Sigmoid colon (tissue), 7 donors: ENCODE measurements around the gene CDC42BPB. TPM values are rescaled to one million over a fixed set of nuclear protein-coding genes. Genes with fewer than 3 reads are reported as not detected.

Source experiments
- DNase-seq: peaks from one replicate; pipeline ENCODE4 v3.0.0-alpha.2; 2019
- H3K27ac ChIP-seq, 4 donors: fragments of 200-600 bp; sonication (generic); one replicate each; pipeline ENCODE4 v1.5.1; 2016 to 2019; ENCODE audit warnings: mild to moderate bottlenecking in 1 of 4
- H3K27me3 ChIP-seq, 3 donors: fragments of 200-600 bp; sonication (generic); one replicate each; pipeline ENCODE4 v1.5.1; 2019; ENCODE audit warnings: mild to moderate bottlenecking in 1 of 3
- H3K36me3 ChIP-seq, 4 donors: fragments of 200-600 bp; sonication (generic); one replicate each; pipeline ENCODE4 v1.5.1; 2016 to 2019
- H3K4me1 ChIP-seq, 4 donors: fragments of 200-600 bp; sonication (generic); one replicate each; pipeline ENCODE4 v1.5.1; 2017 to 2019
- H3K4me3 ChIP-seq, 4 donors: fragments of 200-600 bp; sonication (generic); one replicate each; pipeline ENCODE4 v1.5.1; 2017 to 2019; ENCODE audit warnings: mild to moderate bottlenecking in 2 of 4, moderate library complexity in 1 of 4
- H3K9me3 ChIP-seq, 4 donors: fragments of 200-600 bp in 3 of 4; sonication (generic) in 3 of 4; one replicate each; pipeline versions ENCODE4 v1.5.1 to v1.6.1; 2013 to 2019
- CTCF ChIP-seq, 4 experiments: fragments of 450-650 bp in 3 of 4; fragments of 200-600 bp in 1 of 4; IDR thresholded peaks; one replicate each; pipeline ENCODE4 v1.5.1; 2016 to 2019; ENCODE audit warnings: antibody characterized with exemption in 4 of 4, mild to moderate bottlenecking in 3 of 4, moderate library complexity in 2 of 4
- EP300 ChIP-seq, 4 donors: sonication (generic); formaldehyde crosslinking; IDR thresholded peaks; one replicate each; pipeline ENCODE4 v1.6.1; 2017; ENCODE audit warnings: antibody characterized with exemption in 4 of 4
- POLR2A ChIP-seq, 2 donors: fragments of 450-650 bp; IDR thresholded peaks; one replicate each; pipeline ENCODE4 v1.6.1; 2016; ENCODE audit warnings: antibody characterized with exemption in 2 of 2, mild to moderate bottlenecking in 2 of 2, moderate library complexity in 2 of 2
- POLR2AphosphoS5 ChIP-seq, 4 donors: sonication (generic); formaldehyde crosslinking; IDR thresholded peaks; one replicate each; pipeline ENCODE4 v1.6.1; 2017; ENCODE audit warnings: antibody characterized with exemption in 4 of 4
- WGBS, 2 donors: extraction: QIAGEN DNeasy Blood & Tissue Kit; methylation state at CpG; one replicate each; pipeline ENCODE4 v1.1.7; 2013; 5-methylcytosine and 5-hydroxymethylcytosine counted together
- intact Hi-C: fragments of 100-400 bp; cut with DNase I; formaldehyde crosslinking; loops from one replicate; pipeline ENCODE4 v1.15.1; 2023
- polyA plus RNA-seq, 3 donors: library from polyadenylated mRNA; stranded (reverse); fragments of 200-250 nt; gene quantifications; one replicate each; pipeline ENCODE4 v1.2.3, GENCODE V29; 2013
- total RNA-seq, 4 donors: library from RNA; depleted of rRNA; stranded (reverse); fragments of >200 nt; gene quantifications; one replicate each; pipeline ENCODE4 v1.1.0, GENCODE V29; 2016
- donor health status: healthy with polysubstance abuse.
- donor health status: Bipolar disorder and iron deficiency.
- donor health status: healthy.

The CDC42BPB gene
- total and polyA plus RNA-seq, 7 donors: 18.0 to 82.3 (median 58.5) TPM

GRCh38 chr14:103019236-103019635, 38.1 kb downstream of the CDC42BPB start:
- no peak for DNase-seq
- H3K36me3 ChIP-seq: no peaks in the 10 kb centered on the region
- H3K27me3 ChIP-seq: no peaks in the 10 kb centered on the region
- intact Hi-C loops: no loop called here
- 93 to 95% methylated on average over 11 of the region's 11 CpGs for WGBS, 2 donors
- H3K27ac ChIP-seq: no peak overlapping the region
- TF ChIP-seq CTCF (IDR thresholded peaks at IDR 0.05) (no peak), POLR2AphosphoS5 (IDR thresholded peaks at IDR 0.05) (no peak), POLR2A (IDR thresholded peaks at IDR 0.05) (no peak), EP300 (IDR thresholded peaks at IDR 0.05) (no peak)
- no peaks in the 10 kb centered on the region for H3K9me3 ChIP-seq
- peaks cover 0 to 56% (median 49%) of the 10 kb centered on the region in 4 donors for H3K4me1 ChIP-seq
- no peak overlapping the region for H3K4me3 ChIP-seq

DNA sequence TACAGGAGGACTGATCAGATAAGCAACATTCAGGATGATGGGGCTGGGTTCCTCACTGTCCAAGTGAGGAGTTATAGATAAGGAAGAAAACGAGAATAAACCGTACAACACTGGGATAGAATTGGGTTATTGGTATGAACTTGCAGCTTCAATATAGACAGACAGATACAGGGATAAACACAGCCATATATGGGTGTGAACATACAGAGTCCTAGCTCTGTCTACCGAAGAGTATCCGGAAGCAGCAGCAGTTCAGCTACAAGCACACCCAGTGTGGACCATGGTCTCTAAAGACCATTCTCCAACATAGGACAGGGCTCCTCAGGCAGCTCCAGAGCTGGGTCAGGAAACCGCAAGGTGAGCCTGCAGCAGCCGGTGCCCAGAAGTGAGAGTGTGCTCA, 40.8 kb downstream of the CDC42BPB start:
- intact Hi-C loops: no loop called here
- no peak overlapping the region for H3K4me3 ChIP-seq
- no peaks in the 10 kb centered on the region for H3K27me3 ChIP-seq
- no peak overlapping the region for H3K27ac ChIP-seq
- peaks cover 0 to 2% (median 1%) of the 10 kb centered on the region in 4 donors for H3K36me3 ChIP-seq
- no peak for DNase-seq
- no peaks in the 10 kb centered on the region for H3K9me3 ChIP-seq
- TF ChIP-seq CTCF (IDR thresholded peaks at IDR 0.05) (no peak), POLR2AphosphoS5 (IDR thresholded peaks at IDR 0.05) (no peak), POLR2A (IDR thresholded peaks at IDR 0.05) (no peak), EP300 (IDR thresholded peaks at IDR 0.05) (no peak)
- 78 to 89% methylated on average over 6 of the region's 6 CpGs for WGBS, 2 donors
- peaks cover 0 to 41% (median 32%) of the 10 kb centered on the region in 4 donors for H3K4me1 ChIP-seq

GRCh38 chr14:103016071-103016470, 41.3 kb downstream of the CDC42BPB start:
- no peak for TF ChIP-seq EP300 (IDR thresholded peaks at IDR 0.05)
- Histone ChIP-seq H3K9me3 (no peaks in the 10 kb centered on the region), H3K4me1 (peaks cover 0 to 41% (median 32%) of the 10 kb centered on the region in 4 donors), H3K27ac (no peak overlapping the region), H3K27me3 (no peaks in the 10 kb centered on the region), H3K4me3 (no peak overlapping the region), H3K36me3 (peaks cover 0 to 7% (median 5%) of the 10 kb centered on the region in 4 donors)
- no peak for DNase-seq
- 64 to 78% methylated on average over 9 of the region's 9 CpGs for WGBS, 2 donors
- intact Hi-C loops: no loop called here

DNA sequence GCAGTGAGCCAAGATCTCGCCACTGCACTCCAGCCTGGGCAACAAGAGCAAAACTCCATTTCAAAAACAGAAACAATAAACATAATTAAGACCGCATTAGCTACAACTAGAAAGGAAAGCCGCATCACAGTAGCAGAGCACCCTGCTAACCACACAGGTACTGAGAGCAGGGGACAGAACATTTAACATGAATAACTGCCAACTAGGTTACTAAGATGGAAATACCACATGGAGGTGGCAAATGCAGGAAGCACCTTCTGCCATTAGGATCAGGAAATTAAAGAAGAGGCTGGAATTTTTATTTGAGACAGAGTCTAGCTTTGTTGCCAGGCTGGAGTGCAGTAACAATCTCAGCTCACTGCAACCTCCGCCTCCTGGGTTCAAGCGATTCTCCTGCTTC, 41.9 kb downstream of the CDC42BPB start:
- peaks cover 0 to 41% (median 32%) of the 10 kb centered on the region in 4 donors for H3K4me1 ChIP-seq
- TF ChIP-seq POLR2AphosphoS5 (IDR thresholded peaks at IDR 0.05): no peak
- no peak for TF ChIP-seq POLR2A (IDR thresholded peaks at IDR 0.05)
- TF ChIP-seq EP300 (IDR thresholded peaks at IDR 0.05): no peak
- no peak for TF ChIP-seq CTCF (IDR thresholded peaks at IDR 0.05)
- peaks cover 0 to 13% (median 7%) of the 10 kb centered on the region in 4 donors for H3K36me3 ChIP-seq
- H3K27ac ChIP-seq: no peak overlapping the region
- H3K9me3 ChIP-seq: no peaks in the 10 kb centered on the region
- H3K4me3 ChIP-seq: no peak overlapping the region
- no peak for DNase-seq
- WGBS, 2 donors: 90 to 91% methylated on average over 5 of the region's 5 CpGs
- H3K27me3 ChIP-seq: no peaks in the 10 kb centered on the region
- intact Hi-C loops: no loop called here

DNA sequence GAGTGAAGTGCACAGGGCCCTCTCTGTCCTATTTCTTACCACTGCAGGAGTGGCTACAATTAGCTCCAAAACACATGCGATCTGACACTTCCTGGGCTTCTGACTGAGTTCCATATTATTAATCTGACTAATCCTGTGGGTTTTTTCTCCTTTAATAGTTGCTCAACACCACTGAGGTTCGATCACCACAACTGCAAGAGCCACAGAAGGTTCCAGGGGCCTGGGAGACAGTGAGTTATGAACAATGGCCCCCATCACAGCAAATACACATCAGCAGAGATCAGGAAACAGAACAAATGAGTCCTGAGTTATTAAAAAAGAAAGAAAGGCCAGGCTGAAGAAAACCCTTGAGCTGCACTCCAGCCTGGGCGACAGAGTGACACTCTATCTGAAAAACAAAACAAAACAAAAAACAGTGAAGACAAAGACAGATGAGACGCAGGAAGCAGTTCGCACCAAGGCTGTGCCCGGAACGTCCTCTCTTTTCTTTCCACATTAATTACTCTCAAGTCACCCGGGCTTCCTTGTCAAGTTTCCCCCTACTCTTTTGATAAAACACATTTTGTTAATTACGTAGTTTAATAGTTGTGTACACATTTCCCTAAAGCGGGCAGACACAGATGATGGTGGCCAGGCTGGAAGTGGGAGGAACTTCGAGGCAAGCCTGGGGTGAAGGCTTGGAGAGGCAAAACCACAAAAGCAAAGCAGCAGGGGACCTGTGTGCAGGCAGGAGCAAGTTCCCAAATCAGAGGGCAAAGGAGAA, 42.7 kb downstream of the CDC42BPB start:
- intact Hi-C loops: no loop called here
- Histone ChIP-seq H3K27me3 (no peaks in the 10 kb centered on the region), H3K36me3 (peaks cover 0 to 21% (median 7%) of the 10 kb centered on the region in 4 donors), H3K4me3 (no peak overlapping the region), H3K9me3 (no peaks in the 10 kb centered on the region), H3K27ac (peak overlapping the region in 1 of 4 donors; percentile 14), H3K4me1 (peaks cover 0 to 41% (median 30%) of the 10 kb centered on the region in 4 donors)
- TF ChIP-seq POLR2A (IDR thresholded peaks at IDR 0.05) (no peak), EP300 (IDR thresholded peaks at IDR 0.05) (no peak), POLR2AphosphoS5 (IDR thresholded peaks at IDR 0.05) (no peak), CTCF (IDR thresholded peaks at IDR 0.05) (no peak)
- WGBS, 2 donors: 50 to 73% methylated on average over 11 of the region's 11 CpGs
- DNase-seq: no peak
